A673 (cell line): ENCODE data around the gene TFB2M. TPM values are rescaled to one million over a fixed set of nuclear protein-coding genes. Genes with fewer than 3 reads are reported as not detected.
"Not testable (repeated sequence)": the region's sequence is repeated elsewhere in the genome, so short reads cannot be mapped to it uniquely, and the experiment has no call there.

Experiments used
- BruUV-seq: library from RNA; stranded (reverse); fragments of 400-500 nt; replicated peaks from 2 replicates; lab custom pipeline; 2021; lab: Mats Ljungman, UMichigan
- CTCF ChIA-PET: fragments of 300-600 bp; sonication (Branson Sonifier 250); formaldehyde crosslinking; loops from one replicate; lab custom pipeline; 2022; ENCODE audit warnings: antibody characterized with exemption; lab: Charles Lee
- POLR2A ChIA-PET: fragments of 300-600 bp; sonication (Branson Sonifier 250); formaldehyde crosslinking; loops from one replicate; lab custom pipeline; 2022; ENCODE audit warnings: antibody characterized with exemption; ENCODE audit not compliant: low non-redundant PET; lab: Charles Lee
- DNase-seq: peaks from one replicate; pipeline ENCODE4 v3.0.0-alpha.2; 2015; ENCODE audit warnings: low spot score
- H3K27ac ChIP-seq: fragments of 200-600 bp; sonication (generic); 2 replicates; pipeline ENCODE4 v1.5.1; 2016; ENCODE audit warnings: mixed run types, low read depth, mild to moderate bottlenecking, mixed read lengths, antibody characterized with exemption, low read length; ENCODE audit not compliant: poor library complexity, severe bottlenecking
- H3K27me3 ChIP-seq: fragments of 200-600 bp; sonication (generic); replicated peaks from 2 replicates; pipeline ENCODE4 v1.6.1; 2017; ENCODE audit warnings: mixed run types, low read depth, mild to moderate bottlenecking, mixed read lengths, antibody characterized with exemption, low read length; ENCODE audit not compliant: insufficient read depth, poor library complexity
- H3K36me3 ChIP-seq: fragments of 200-600 bp; sonication (generic); 2 replicates; pipeline ENCODE4 v1.6.1; 2016; ENCODE audit warnings: mixed run types, mild to moderate bottlenecking, mixed read lengths, antibody characterized with exemption, low read length; ENCODE audit not compliant: insufficient read depth, poor library complexity, severe bottlenecking
- H3K4me1 ChIP-seq: fragments of 200-600 bp; sonication (generic); 2 replicates; pipeline ENCODE4 v1.6.1; 2017; ENCODE audit warnings: mixed run types, mild to moderate bottlenecking, mixed read lengths, antibody characterized with exemption, low read length; ENCODE audit not compliant: insufficient read depth, poor library complexity, severe bottlenecking
- H3K4me3 ChIP-seq: fragments of 200-600 bp; sonication (generic); 2 replicates; pipeline ENCODE4 v1.5.1; 2016; ENCODE audit warnings: low read depth, mixed run types, mild to moderate bottlenecking, mixed read lengths, low read length; ENCODE audit not compliant: poor library complexity, severe bottlenecking
- H3K9me3 ChIP-seq: fragments of 200-600 bp; sonication (generic); 2 replicates; pipeline ENCODE4 v1.6.1; 2016; ENCODE audit warnings: mixed run types, low read depth, mild to moderate bottlenecking, mixed read lengths, antibody characterized with exemption, low read length; ENCODE audit not compliant: poor library complexity, severe bottlenecking
- EZH2 ChIP-seq: fragments of 200-600 bp; sonication (generic); IDR thresholded peaks from 2 replicates; pipeline ENCODE4 v1.6.1; 2017; ENCODE audit warnings: borderline replicate concordance, low read depth, mild to moderate bottlenecking, mixed read lengths, antibody characterized with exemption, low read length; ENCODE audit not compliant: poor library complexity, severe bottlenecking
- intact Hi-C: fragments of 100-400 bp; cut with micrococcal nuclease; formaldehyde crosslinking; loops from one replicate; pipeline ENCODE4 v1.10.0; 2022; ENCODE audit not compliant: unreplicated experiment
- total RNA-seq: library from RNA; stranded (reverse); gene quantifications from 2 replicates; pipeline ENCODE4 v1.2.3, GENCODE V29; 2021
- TF ChIP-seq, protein P1 (sequence below): fragments of 300-800, 200-600 bp; sonication (generic); conservative IDR thresholded peaks from 2 replicates; pipeline ENCODE4 v1.5.1; 2017; ENCODE audit warnings: low read depth, mild to moderate bottlenecking, antibody characterized with exemption, low read length, moderate library complexity, mixed read lengths

TFB2M gene
- total RNA-seq, 1 experiment from 2014 or later: 21.1 TPM

DNA sequence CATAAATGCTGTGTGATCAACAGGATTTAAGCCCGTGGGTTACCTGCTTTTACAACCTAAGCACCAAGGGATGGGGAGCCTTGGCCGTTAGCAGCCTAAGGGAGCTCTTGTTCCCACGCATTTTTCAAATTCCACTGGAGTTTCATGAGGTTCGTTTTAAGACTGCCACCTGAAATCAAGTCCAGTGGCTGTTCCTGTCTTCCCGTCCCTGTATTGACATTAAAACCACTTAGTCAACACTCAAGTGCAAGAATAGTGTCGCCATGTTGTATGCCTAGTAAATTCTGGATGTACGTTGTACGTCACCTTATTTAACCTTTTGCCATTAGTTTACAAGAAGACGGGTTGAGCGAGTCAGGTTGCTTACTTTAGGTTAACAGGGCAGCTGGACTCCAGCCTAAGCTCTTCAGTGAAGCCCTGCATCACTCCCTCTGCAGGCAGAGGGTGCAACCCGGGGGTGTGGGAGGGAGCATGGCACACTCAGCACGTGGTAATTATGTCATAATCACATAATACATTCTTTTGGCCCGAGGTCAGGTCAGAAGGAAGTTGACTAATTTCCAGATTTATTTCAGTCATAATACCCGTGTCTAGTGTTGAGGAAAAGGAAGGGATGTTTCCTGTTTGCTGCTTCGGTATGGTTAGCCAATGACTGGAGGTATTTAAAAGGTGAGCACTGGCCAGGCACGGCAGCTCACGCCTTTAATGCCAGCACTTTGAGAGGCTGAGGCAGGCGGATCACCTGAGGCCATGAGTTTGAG lies 42.7 kb upstream of the TFB2M start:
- H3K36me3 ChIP-seq: no peaks in the 10 kb centered on the region
- no peak overlapping the region for H3K4me3 ChIP-seq
- intact Hi-C loops: no loop called here
- no peaks in the 10 kb centered on the region for H3K27me3 ChIP-seq
- peaks cover 13% of the 10 kb centered on the region for H3K4me1 ChIP-seq
- POLR2A ChIA-PET: no interaction called here
- BruUV-seq: no TSS peak
- peaks cover 2% of the 10 kb centered on the region for H3K9me3 ChIP-seq
- DNase-seq: peak; percentile 73
- CTCF ChIA-PET: no interaction called here
- H3K27ac ChIP-seq: peak overlapping the region; percentile 33
- TF ChIP-seq EZH2: no peak
- TF ChIP-seq, protein P1, sequence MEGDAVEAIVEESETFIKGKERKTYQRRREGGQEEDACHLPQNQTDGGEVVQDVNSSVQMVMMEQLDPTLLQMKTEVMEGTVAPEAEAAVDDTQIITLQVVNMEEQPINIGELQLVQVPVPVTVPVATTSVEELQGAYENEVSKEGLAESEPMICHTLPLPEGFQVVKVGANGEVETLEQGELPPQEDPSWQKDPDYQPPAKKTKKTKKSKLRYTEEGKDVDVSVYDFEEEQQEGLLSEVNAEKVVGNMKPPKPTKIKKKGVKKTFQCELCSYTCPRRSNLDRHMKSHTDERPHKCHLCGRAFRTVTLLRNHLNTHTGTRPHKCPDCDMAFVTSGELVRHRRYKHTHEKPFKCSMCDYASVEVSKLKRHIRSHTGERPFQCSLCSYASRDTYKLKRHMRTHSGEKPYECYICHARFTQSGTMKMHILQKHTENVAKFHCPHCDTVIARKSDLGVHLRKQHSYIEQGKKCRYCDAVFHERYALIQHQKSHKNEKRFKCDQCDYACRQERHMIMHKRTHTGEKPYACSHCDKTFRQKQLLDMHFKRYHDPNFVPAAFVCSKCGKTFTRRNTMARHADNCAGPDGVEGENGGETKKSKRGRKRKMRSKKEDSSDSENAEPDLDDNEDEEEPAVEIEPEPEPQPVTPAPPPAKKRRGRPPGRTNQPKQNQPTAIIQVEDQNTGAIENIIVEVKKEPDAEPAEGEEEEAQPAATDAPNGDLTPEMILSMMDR: no peak

DNA sequence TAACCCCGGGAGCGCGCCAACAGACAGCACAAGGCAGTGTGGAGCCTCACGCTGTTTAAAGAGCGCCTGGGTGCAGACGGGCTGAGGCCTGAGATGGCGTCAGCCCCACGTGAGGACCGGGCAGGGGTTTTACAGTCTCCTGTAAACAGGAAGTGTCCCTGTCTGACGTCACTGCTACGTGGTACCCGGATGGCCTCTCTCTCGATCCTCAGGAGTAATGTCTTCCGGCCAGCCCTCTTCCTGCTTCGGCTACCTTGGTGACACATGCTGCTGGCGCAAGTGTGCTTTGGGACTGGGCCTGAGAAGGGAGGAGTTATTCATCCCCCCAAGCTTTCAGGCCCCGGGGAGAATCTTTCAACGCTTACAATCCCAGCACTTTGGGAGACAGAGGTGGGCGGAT lies 41.4 kb upstream of the TFB2M start:
- Histone ChIP-seq H3K36me3 (no peaks in the 10 kb centered on the region), H3K4me3 (no peak overlapping the region), H3K27me3 (no peaks in the 10 kb centered on the region), H3K27ac (no peak overlapping the region), H3K9me3 (peaks cover 8% of the 10 kb centered on the region), H3K4me1 (peaks cover 7% of the 10 kb centered on the region)
- TF ChIP-seq, protein P1: no peak
- no peak for TF ChIP-seq EZH2
- ChIA-PET POLR2A (no interaction called here), CTCF (no interaction called here)
- no TSS peak for BruUV-seq
- intact Hi-C loops: no loop called here
- no peak for DNase-seq

DNA sequence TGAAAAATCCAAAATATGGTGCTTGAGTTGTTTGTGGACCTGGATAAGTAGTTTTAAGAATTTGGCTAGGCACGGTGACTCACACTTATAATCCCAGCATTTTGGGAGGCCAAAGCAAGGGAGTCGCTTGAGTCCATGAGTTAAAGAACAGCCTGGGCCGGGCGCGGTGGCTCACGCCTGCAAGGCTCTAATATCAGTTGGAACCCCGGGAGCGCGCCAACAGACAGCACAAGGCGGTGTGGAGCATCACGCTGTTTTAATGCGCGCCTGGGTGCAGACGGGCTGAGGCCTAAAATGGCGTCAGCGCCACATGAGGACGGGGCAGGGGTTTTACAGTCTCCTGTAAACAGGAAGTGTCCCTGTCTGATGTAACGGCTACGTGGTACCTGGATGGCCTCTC lies 39.2 kb upstream of the TFB2M start:
- H3K36me3 ChIP-seq, POLR2A ChIA-PET, DNase-seq, H3K4me3 ChIP-seq, CTCF ChIA-PET, intact Hi-C loops, BruUV-seq, H3K9me3 ChIP-seq, H3K27ac ChIP-seq, H3K27me3 ChIP-seq, H3K4me1 ChIP-seq: not testable (repeated sequence)

DNA sequence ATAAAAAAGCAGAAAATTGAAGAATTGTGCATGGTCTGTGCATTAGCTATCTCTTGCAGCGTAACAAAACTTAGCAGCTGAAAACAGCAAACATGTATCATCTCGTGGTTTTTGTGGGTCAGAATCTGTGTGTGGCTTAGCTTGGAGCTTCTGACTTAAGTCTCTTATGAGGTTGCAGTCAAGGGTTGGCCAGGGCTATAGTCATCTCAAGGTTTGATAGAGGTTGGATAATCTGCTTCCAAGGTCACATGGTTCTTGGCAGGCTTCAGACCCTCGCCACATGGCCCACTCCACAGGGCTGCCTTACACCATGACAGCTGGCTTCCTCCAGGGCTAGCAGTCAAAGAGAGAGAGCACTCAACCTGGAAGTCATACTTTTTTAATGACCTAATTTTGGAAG lies 36.1 kb upstream of the TFB2M start:
- no peak for DNase-seq
- intact Hi-C loops: no loop called here
- no peaks in the 10 kb centered on the region for H3K4me1 ChIP-seq
- ChIA-PET POLR2A (no interaction called here), CTCF (no interaction called here)
- H3K4me3 ChIP-seq: no peak overlapping the region
- TF ChIP-seq EZH2: no peak
- TF ChIP-seq, protein P1: no peak
- no TSS peak for BruUV-seq
- no peaks in the 10 kb centered on the region for H3K27me3 ChIP-seq
- H3K36me3 ChIP-seq: peaks cover under 1% of the 10 kb centered on the region
- no peak overlapping the region for H3K27ac ChIP-seq
- peaks cover 8% of the 10 kb centered on the region for H3K9me3 ChIP-seq
